SU-DHL-6 (cell line): ENCODE measurements around the gene LHB.
"Not testable (repeated sequence)": the region's sequence is repeated elsewhere in the genome, so short reads cannot be mapped to it uniquely, and the experiment has no call there.

Experiments used
- H2AFZ ChIP-seq: fragments of 200-600 bp; sonication (generic); 2 replicates; pipeline ENCODE4 v1.6.1; 2014; ENCODE audit warnings: low read depth, mild to moderate bottlenecking, moderate library complexity, mixed read lengths, antibody characterized with exemption, low read length; ENCODE audit not compliant: severe bottlenecking
- H3F3A ChIP-seq: fragments of 200-600 bp; shearing (Covaris generic); 2 replicates; pipeline ENCODE4 v1.6.0; 2016; ENCODE audit warnings: antibody characterized with exemption, mild to moderate bottlenecking; ENCODE audit not compliant: insufficient read depth
- H3K27ac ChIP-seq: fragments of 200-600 bp; sonication (generic); 2 replicates; pipeline ENCODE4 v1.5.1; 2016; ENCODE audit warnings: low read depth, mild to moderate bottlenecking, low read length, moderate library complexity, mixed read lengths
- H3K27me3 ChIP-seq: fragments of 200-600 bp; sonication (generic), shearing (Covaris generic); 2 replicates; pipeline ENCODE4 v1.6.0; 2014; ENCODE audit warnings: mild to moderate bottlenecking, low read length
- H3K36me3 ChIP-seq: fragments of 200-600 bp; sonication (generic); 2 replicates; pipeline ENCODE4 v1.6.1; 2014; ENCODE audit warnings: mild to moderate bottlenecking, low read length, mixed read lengths
- H3K4me2 ChIP-seq: fragments of 300-600, 200-600 bp; shearing (Covaris generic), sonication (generic); 2 replicates; pipeline ENCODE4 v1.6.0; 2014; ENCODE audit warnings: low read length, low read depth, mild to moderate bottlenecking; ENCODE audit not compliant: poor library complexity, severe bottlenecking
- H3K4me3 ChIP-seq: fragments of 200-600 bp; sonication (generic); 2 replicates; pipeline ENCODE4 v1.5.1; 2014; ENCODE audit warnings: antibody characterized with exemption, low read length, mild to moderate bottlenecking, mixed read lengths; ENCODE audit not compliant: insufficient read depth, poor library complexity, severe bottlenecking
- H3K79me2 ChIP-seq: fragments of 200-600 bp; sonication (generic); 2 replicates; pipeline ENCODE4 v1.6.1; 2014; ENCODE audit warnings: mild to moderate bottlenecking, low read length, moderate library complexity; ENCODE audit not compliant: insufficient read depth
- H3K9ac ChIP-seq: fragments of 200-600 bp; sonication (generic); 2 replicates; pipeline ENCODE4 v1.7.0; 2014; ENCODE audit warnings: mild to moderate bottlenecking, low read length
- H3K9me2 ChIP-seq: fragments of 200-600 bp; sonication (generic); replicated peaks from 2 replicates; pipeline ENCODE4 v1.6.1; 2014; ENCODE audit warnings: low read length; ENCODE audit not compliant: insufficient read depth
- H3K9me3 ChIP-seq: fragments of 200-600 bp; sonication (generic); 2 replicates; pipeline ENCODE4 v1.6.1; 2014; ENCODE audit warnings: low read length, mixed read lengths; ENCODE audit not compliant: insufficient read depth
- H4K20me1 ChIP-seq: fragments of 200-600 bp; sonication (generic); 2 replicates; pipeline ENCODE4 v1.6.1; 2014; ENCODE audit warnings: low read depth, mild to moderate bottlenecking, antibody characterized with exemption, low read length, moderate library complexity, mixed read lengths

LHB gene

GRCh38 chr19:49030323-49030722 lies 13.4 kb upstream of the LHB start:
- not testable (repeated sequence) for H3K9me2 ChIP-seq, H3K9ac ChIP-seq, H3K27ac ChIP-seq, H3K9me3 ChIP-seq, H3K79me2 ChIP-seq, H3K36me3 ChIP-seq, H4K20me1 ChIP-seq, H2AFZ ChIP-seq, H3K27me3 ChIP-seq, H3F3A ChIP-seq, H3K4me3 ChIP-seq, H3K4me2 ChIP-seq

GRCh38 chr19:49029749-49030148 lies 12.9 kb upstream of the LHB start:
- not testable (repeated sequence) for H3K27me3 ChIP-seq, H3K4me3 ChIP-seq, H3K27ac ChIP-seq

GRCh38 chr19:49028686-49029085 lies 11.8 kb upstream of the LHB start:
- not testable (repeated sequence) for H3K9me2 ChIP-seq, H3K4me2 ChIP-seq, H3K27ac ChIP-seq, H2AFZ ChIP-seq, H3K4me3 ChIP-seq, H3K9me3 ChIP-seq, H3K36me3 ChIP-seq, H3F3A ChIP-seq, H3K27me3 ChIP-seq, H4K20me1 ChIP-seq, H3K9ac ChIP-seq, H3K79me2 ChIP-seq

More at GRCh38 chr19:49029749-49030148, 12.9 kb upstream of the LHB start:
- not testable (repeated sequence) for H3K9me2 ChIP-seq, H3K36me3 ChIP-seq, H2AFZ ChIP-seq, H3K4me2 ChIP-seq, H4K20me1 ChIP-seq, H3F3A ChIP-seq, H3K79me2 ChIP-seq, H3K9me3 ChIP-seq, H3K9ac ChIP-seq

- not testable (repeated sequence) for H3K9me3 ChIP-seq, H3K9me2 ChIP-seq, H4K20me1 ChIP-seq, H3K79me2 ChIP-seq, H3K4me2 ChIP-seq, H3K4me3 ChIP-seq, H3K27ac ChIP-seq, H2AFZ ChIP-seq, H3K9ac ChIP-seq, H3K36me3 ChIP-seq, H3F3A ChIP-seq, H3K27me3 ChIP-seq
Observed at GRCh38 chr19:49025599-49025998, 8.7 kb upstream of the LHB start.

GRCh38 chr19:49025088-49025487 lies 8.2 kb upstream of the LHB start:
- not testable (repeated sequence) for H4K20me1 ChIP-seq, H3K4me2 ChIP-seq, H3K4me3 ChIP-seq, H3K27ac ChIP-seq, H3K36me3 ChIP-seq, H3K27me3 ChIP-seq, H3K9ac ChIP-seq, H3K9me3 ChIP-seq, H3K9me2 ChIP-seq, H3K79me2 ChIP-seq, H3F3A ChIP-seq, H2AFZ ChIP-seq

- H4K20me1 ChIP-seq, H3K4me2 ChIP-seq, H3K36me3 ChIP-seq, H3K4me3 ChIP-seq, H3K79me2 ChIP-seq, H3K27me3 ChIP-seq, H3K9me2 ChIP-seq, H3F3A ChIP-seq, H3K27ac ChIP-seq, H3K9ac ChIP-seq, H3K9me3 ChIP-seq, H2AFZ ChIP-seq: not testable (repeated sequence)
Observed at GRCh38 chr19:49024233-49024632, 7.3 kb upstream of the LHB start, which contains the start of gene CGB3. Gene CGB3 (minus strand): TSS chr19:49024333. CDS start chr19:49023971, 362 bp downstream.
